Esophagus squamous epithelium (tissue), 4 donors: ENCODE data around the gene RAMAC.

Experiments used
- POLR2A ChIP-seq, 4 donors: fragments of 450-650 bp; IDR thresholded peaks; one replicate each; pipeline ENCODE4 v1.6.1; 2017; ENCODE audit warnings: antibody characterized with exemption in 4 of 4, mild to moderate bottlenecking in 4 of 4, moderate library complexity in 3 of 4
- TF ChIP-seq, protein P1 (sequence below), 6 experiments: fragments of 450-650 bp in 4 of 6; fragments of 200-600 bp in 2 of 6; sonication (generic) in 2 of 6; IDR thresholded peaks; one replicate each; pipeline ENCODE4 v1.5.1; 2016 to 2019; ENCODE audit warnings: antibody characterized with exemption in 6 of 6, mild to moderate bottlenecking in 4 of 6, moderate library complexity in 4 of 6

DNA sequence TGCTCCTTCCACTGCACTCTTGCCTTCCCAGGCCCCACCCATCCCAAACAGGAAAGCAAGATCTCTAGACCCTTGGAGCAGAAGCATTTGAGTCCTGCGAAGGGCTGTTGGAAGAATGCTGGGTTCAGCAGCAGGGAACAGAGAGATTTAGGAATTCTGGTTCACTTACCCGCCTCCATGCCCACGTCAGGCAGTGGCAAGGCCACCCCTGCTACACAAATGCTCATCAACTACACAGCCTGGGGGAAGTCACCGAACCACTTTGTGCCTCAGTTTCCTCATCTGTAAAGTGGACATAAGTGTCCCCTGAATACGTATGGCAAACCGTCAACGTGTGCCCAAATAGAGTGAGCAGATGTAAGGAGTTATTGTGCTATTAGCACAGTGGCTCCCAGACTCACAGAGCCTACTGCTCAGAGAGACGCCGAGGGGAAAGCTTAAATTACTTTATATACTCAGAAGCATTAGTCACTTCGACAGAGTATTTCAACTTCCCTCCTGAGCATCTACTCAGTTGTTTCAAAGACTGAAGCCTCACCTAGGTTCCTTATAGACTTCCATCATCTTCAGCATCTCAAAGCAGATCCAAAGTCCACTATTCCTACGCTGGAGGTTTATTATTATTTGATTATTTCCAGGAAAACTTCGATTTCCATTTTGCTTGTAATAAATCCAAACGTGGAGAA, 34.4 kb upstream of the RAMAC start:
- TF ChIP-seq, protein P1, sequence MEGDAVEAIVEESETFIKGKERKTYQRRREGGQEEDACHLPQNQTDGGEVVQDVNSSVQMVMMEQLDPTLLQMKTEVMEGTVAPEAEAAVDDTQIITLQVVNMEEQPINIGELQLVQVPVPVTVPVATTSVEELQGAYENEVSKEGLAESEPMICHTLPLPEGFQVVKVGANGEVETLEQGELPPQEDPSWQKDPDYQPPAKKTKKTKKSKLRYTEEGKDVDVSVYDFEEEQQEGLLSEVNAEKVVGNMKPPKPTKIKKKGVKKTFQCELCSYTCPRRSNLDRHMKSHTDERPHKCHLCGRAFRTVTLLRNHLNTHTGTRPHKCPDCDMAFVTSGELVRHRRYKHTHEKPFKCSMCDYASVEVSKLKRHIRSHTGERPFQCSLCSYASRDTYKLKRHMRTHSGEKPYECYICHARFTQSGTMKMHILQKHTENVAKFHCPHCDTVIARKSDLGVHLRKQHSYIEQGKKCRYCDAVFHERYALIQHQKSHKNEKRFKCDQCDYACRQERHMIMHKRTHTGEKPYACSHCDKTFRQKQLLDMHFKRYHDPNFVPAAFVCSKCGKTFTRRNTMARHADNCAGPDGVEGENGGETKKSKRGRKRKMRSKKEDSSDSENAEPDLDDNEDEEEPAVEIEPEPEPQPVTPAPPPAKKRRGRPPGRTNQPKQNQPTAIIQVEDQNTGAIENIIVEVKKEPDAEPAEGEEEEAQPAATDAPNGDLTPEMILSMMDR (IDR thresholded peaks at IDR 0.05) = no peak
- TF ChIP-seq POLR2A (IDR thresholded peaks at IDR 0.05) = peak in 1 of 4 donors; percentile 23
